Limb (tissue), 2 donors: ENCODE results near the gene RCAN2.
"Not testable (repeated sequence)": the region's sequence is repeated elsewhere in the genome, so short reads cannot be mapped to it uniquely, and the experiment has no call there.

Experiments
- DNase-seq, 2 donors: peaks; one replicate each; pipeline ENCODE4 v3.0.0-alpha.2; 2016; ENCODE audit errors: extremely low spot score in 2 of 2

Gene RCAN2

GRCh38 chr6:46338131-46338530 lies 153.1 kb downstream of the RCAN2 start:
- no peak for DNase-seq

- DNase-seq, result no peak
Observed at GRCh38 chr6:46334442-46334841, 156.8 kb downstream of the RCAN2 start.

GRCh38 chr6:46333481-46333880 lies 157.8 kb downstream of the RCAN2 start:
- DNase-seq, result no peak

- DNase-seq, result not testable (repeated sequence)
Observed at GRCh38 chr6:46332448-46332847, 158.8 kb downstream of the RCAN2 start.

GRCh38 chr6:46331461-46331860 lies 159.8 kb downstream of the RCAN2 start:
- DNase-seq, result no peak

GRCh38 chr6:46329568-46329967 lies 161.7 kb downstream of the RCAN2 start:
- DNase-seq, result no peak

GRCh38 chr6:46327779-46328178 lies 163.5 kb downstream of the RCAN2 start:
- DNase-seq, result no peak

- no peak for DNase-seq
Observed at GRCh38 chr6:46325561-46326530, 165.4 kb downstream of the RCAN2 start.

- no peak for DNase-seq
Observed at GRCh38 chr6:46324706-46325105, 166.5 kb downstream of the RCAN2 start.

GRCh38 chr6:46323966-46324622 lies 167.2 kb downstream of the RCAN2 start:
- DNase-seq, result no peak

- DNase-seq, result no peak
Observed at GRCh38 chr6:46323312-46323965, 167.8 kb downstream of the RCAN2 start.

- DNase-seq, result no peak
Observed at GRCh38 chr6:46320505-46320904, 170.7 kb downstream of the RCAN2 start.

GRCh38 chr6:46315589-46315988 lies 175.7 kb downstream of the RCAN2 start:
- no peak for DNase-seq

GRCh38 chr6:46312654-46313053 lies 178.6 kb downstream of the RCAN2 start:
- no peak for DNase-seq

GRCh38 chr6:46310196-46310595 lies 181.1 kb downstream of the RCAN2 start:
- no peak for DNase-seq

- no peak for DNase-seq
Observed at GRCh38 chr6:46306431-46306830, 184.8 kb downstream of the RCAN2 start.

GRCh38 chr6:46305833-46306232 lies 185.4 kb downstream of the RCAN2 start:
- DNase-seq, result no peak

- no peak for DNase-seq
Observed at GRCh38 chr6:46305236-46305635, 186.0 kb downstream of the RCAN2 start.

- DNase-seq, result no peak
Observed at GRCh38 chr6:46302816-46303215, 188.4 kb downstream of the RCAN2 start.

GRCh38 chr6:46302176-46302575 lies 189.1 kb downstream of the RCAN2 start:
- DNase-seq, result no peak

- no peak for DNase-seq
Observed at GRCh38 chr6:46299253-46299652, 192.0 kb downstream of the RCAN2 start.

- DNase-seq, result no peak
Observed at GRCh38 chr6:46296586-46296985, 194.7 kb downstream of the RCAN2 start.
